GM21390 (cell line): ENCODE results near the gene TEX48.
A peak's percentile ranks its signal among the peaks of the same experiment; 100 is the strongest.

Source experiments
- ATAC-seq: cut with Tn5 transposase; IDR thresholded peaks from one replicate; pipeline ENCODE4 v1.9.1; 2021; ENCODE audit not compliant: unreplicated experiment

Gene TEX48

GRCh38 chr9:114669961-114670360 is 12.0 kb downstream of the TEX48 start:
- no peak for ATAC-seq

GRCh38 chr9:114668146-114668545 is 13.8 kb downstream of the TEX48 start:
- ATAC-seq: no peak

- no peak for ATAC-seq
Observed at GRCh38 chr9:114666851-114667250, 15.1 kb downstream of the TEX48 start.

GRCh38 chr9:114666401-114666800 is 15.6 kb downstream of the TEX48 start:
- no peak for ATAC-seq

GRCh38 chr9:114664181-114664580 is 17.8 kb downstream of the TEX48 start:
- ATAC-seq: no peak

GRCh38 chr9:114662081-114662989 is 19.7 kb downstream of the TEX48 start:
- ATAC-seq: peak; percentile 76

- no peak for ATAC-seq
Observed at GRCh38 chr9:114657705-114658104, 24.3 kb downstream of the TEX48 start, which contains the start of gene TEX53. TSS of gene TEX53 (minus strand) at chr9:114657805. CDS start at chr9:114657774, 31 bp downstream.

- ATAC-seq: no peak
Observed at GRCh38 chr9:114656301-114656700, 25.7 kb downstream of the TEX48 start.

- ATAC-seq: no peak
Observed at GRCh38 chr9:114655689-114656088, 26.3 kb downstream of the TEX48 start.

GRCh38 chr9:114653556-114654159 is 28.3 kb downstream of the TEX48 start:
- peak; percentile 76 for ATAC-seq

GRCh38 chr9:114652776-114653555 is 29.0 kb downstream of the TEX48 start:
- ATAC-seq: peak; percentile 23

GRCh38 chr9:114643896-114644295 is 38.1 kb downstream of the TEX48 start:
- no peak for ATAC-seq

GRCh38 chr9:114643001-114643400 is 39.0 kb downstream of the TEX48 start:
- no peak for ATAC-seq

GRCh38 chr9:114641967-114642366 is 40.0 kb downstream of the TEX48 start:
- no peak for ATAC-seq

GRCh38 chr9:114638404-114638803 is 43.6 kb downstream of the TEX48 start:
- ATAC-seq: no peak

- no peak for ATAC-seq
Observed at GRCh38 chr9:114634387-114634786, 47.6 kb downstream of the TEX48 start.

GRCh38 chr9:114633438-114634089 is 48.4 kb downstream of the TEX48 start:
- ATAC-seq: no peak

GRCh38 chr9:114631166-114631565 is 50.8 kb downstream of the TEX48 start:
- no peak for ATAC-seq

- ATAC-seq: no peak
Observed at GRCh38 chr9:114629563-114630090, 52.4 kb downstream of the TEX48 start.

- no peak for ATAC-seq
Observed at GRCh38 chr9:114627553-114627952, 54.4 kb downstream of the TEX48 start.
